GM12878 (cell line): ENCODE measurements around the gene ABI2. TPM values are rescaled to one million over a fixed set of nuclear protein-coding genes. Genes with fewer than 3 reads are reported as not detected.

Source experiments
- ATF7 ChIP-seq: fragments of 450-650 bp; IDR thresholded peaks from 2 replicates; pipeline ENCODE4 v1.6.1; 2016; ENCODE audit warnings: low read depth, mild to moderate bottlenecking
- IRF3 ChIP-seq: fragments of 450-650 bp; IDR thresholded peaks from 2 replicates; pipeline ENCODE4 v1.6.1; 2014; ENCODE audit warnings: mild to moderate bottlenecking
- MYC ChIP-seq: IDR thresholded peaks from 2 replicates; pipeline ENCODE4 v1.6.1; 2011; ENCODE audit warnings: mild to moderate bottlenecking, low read length, moderate library complexity, inconsistent platforms; ENCODE audit not compliant: insufficient read depth, insufficient replicate concordance, insufficient read length, severe bottlenecking
- POLR2AphosphoS2 ChIP-seq: IDR thresholded peaks from 2 replicates; pipeline ENCODE4 v1.6.1; 2011; ENCODE audit warnings: low read depth, mild to moderate bottlenecking, low read length, improper control_type of control experiment, moderate library complexity
- SIN3A ChIP-seq: IDR thresholded peaks from 2 replicates; pipeline ENCODE4 v1.6.1; 2012; ENCODE audit warnings: low read depth, low read length, improper control_type of control experiment
- SIX5 ChIP-seq: IDR thresholded peaks from 2 replicates; pipeline ENCODE4 v1.6.1; 2011; ENCODE audit warnings: mild to moderate bottlenecking, low read depth, low read length, moderate library complexity; ENCODE audit not compliant: severe bottlenecking
- SMC3 ChIP-seq: IDR thresholded peaks from 2 replicates; pipeline ENCODE4 v1.6.1; 2011; ENCODE audit warnings: low read length, improper control_type of control experiment, borderline replicate concordance
- SREBF1 ChIP-seq: IDR thresholded peaks from 2 replicates; pipeline ENCODE4 v1.6.1; 2012; ENCODE audit warnings: mild to moderate bottlenecking, low read length
- STAT1 ChIP-seq: fragments of 450-650 bp; conservative IDR thresholded peaks from 2 replicates; pipeline ENCODE4 v1.6.1; 2014; ENCODE audit warnings: antibody characterized with exemption, mild to moderate bottlenecking
- ZBTB40 ChIP-seq: fragments of 450-650 bp; IDR thresholded peaks from 2 replicates; pipeline ENCODE4 v1.6.1; 2016; ENCODE audit warnings: mild to moderate bottlenecking, moderate library complexity, borderline replicate concordance
- polyA plus RNA-seq, 11 experiments: library from polyadenylated mRNA; depleted of rRNA in 4 of 11; unstranded in 6 of 11; stranded (reverse) in 5 of 11; fragments of >200 nt; fragmentation: Nextera tagmentation in 4 of 11; fragmentation: Illumina TruSeq in 1 of 11; extraction: Ambion mirVana in 4 of 11; extraction: Trizol in 1 of 11; gene quantifications; 1 replicate in 1 of 11; 2 replicates in 10 of 11; pipeline versions ENCODE4 v1.2.1 to v1.2.3, GENCODE V29; 2011 to 2016; ENCODE audit warnings: inconsistent platforms in 2 of 11, missing spikeins in 2 of 11, low read depth in 1 of 11
- total RNA-seq, 4 experiments: library from RNA; depleted of rRNA in 3 of 4; stranded (reverse); fragments of >200 nt in 3 of 4; fragmentation: Illumina TruSeq in 1 of 4; extraction: Trizol in 1 of 4; gene quantifications; 2 replicates each; pipeline versions ENCODE4 v1.2.1 to v1.2.3, GENCODE V29; 2013 to 2021
- TF ChIP-seq, protein P1 (sequence below): fragments of 150-350 bp; IDR thresholded peaks from 2 replicates; pipeline ENCODE4 v1.6.1; 2014; ENCODE audit warnings: mild to moderate bottlenecking, low read depth, low read length

Gene ABI2
- total and polyA plus RNA-seq, 10 of the 15 experiments (the other 5 are each of a cell fraction or from before 2014, with no cell fraction given): 8.9 to 44.5 (median 30.3) TPM

DNA sequence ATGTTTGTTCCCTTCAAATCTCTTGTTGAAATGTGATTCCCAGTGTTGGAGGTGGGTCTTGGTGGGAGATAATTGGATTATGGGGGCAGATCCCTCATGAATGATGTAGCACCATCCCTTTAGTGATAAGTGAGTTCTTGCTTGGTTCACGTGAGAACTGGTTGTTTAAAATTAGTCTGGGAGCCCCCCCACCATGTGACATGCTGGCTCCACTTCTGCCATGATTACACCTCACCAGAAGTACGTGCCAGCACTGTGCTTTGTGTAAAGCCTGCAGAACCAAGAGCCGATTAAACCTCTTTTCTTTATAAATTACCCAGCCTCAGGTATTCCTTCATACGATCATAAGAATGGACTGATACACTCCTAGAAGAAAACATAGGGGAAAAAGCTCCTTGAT is 10.1 kb downstream of the ABI2 start (continued):
- TF ChIP-seq IRF3 (no peak), ATF7 (no peak), SREBF1 (no peak), POLR2AphosphoS2 (no peak), SIN3A (no peak), MYC (no peak), STAT1 (no peak), SMC3 (no peak), SIX5 (no peak), ZBTB40 (no peak)
- TF ChIP-seq, protein P1, sequence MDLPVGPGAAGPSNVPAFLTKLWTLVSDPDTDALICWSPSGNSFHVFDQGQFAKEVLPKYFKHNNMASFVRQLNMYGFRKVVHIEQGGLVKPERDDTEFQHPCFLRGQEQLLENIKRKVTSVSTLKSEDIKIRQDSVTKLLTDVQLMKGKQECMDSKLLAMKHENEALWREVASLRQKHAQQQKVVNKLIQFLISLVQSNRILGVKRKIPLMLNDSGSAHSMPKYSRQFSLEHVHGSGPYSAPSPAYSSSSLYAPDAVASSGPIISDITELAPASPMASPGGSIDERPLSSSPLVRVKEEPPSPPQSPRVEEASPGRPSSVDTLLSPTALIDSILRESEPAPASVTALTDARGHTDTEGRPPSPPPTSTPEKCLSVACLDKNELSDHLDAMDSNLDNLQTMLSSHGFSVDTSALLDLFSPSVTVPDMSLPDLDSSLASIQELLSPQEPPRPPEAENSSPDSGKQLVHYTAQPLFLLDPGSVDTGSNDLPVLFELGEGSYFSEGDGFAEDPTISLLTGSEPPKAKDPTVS: no peak
- TF ChIP-seq, all 136 proteins: peak for 0
